NCI-H226 (cell line): Measurements from ENCODE around the gene C12orf57.

ENCODE experiments used
- DNase-seq: peaks from one replicate; pipeline ENCODE4 v3.0.0-alpha.2; 2015

The C12orf57 gene

GRCh38 chr12:6954316-6955107, 10.7 kb downstream of the C12orf57 start:
- DNase-seq, result no peak

GRCh38 chr12:6955108-6956020, 11.5 kb downstream of the C12orf57 start:
- DNase-seq, result no peak

GRCh38 chr12:6956021-6956727, 12.4 kb downstream of the C12orf57 start:
- DNase-seq, result no peak

- no peak for DNase-seq
Observed at GRCh38 chr12:6957151-6957701, 13.4 kb downstream of the C12orf57 start.

- DNase-seq, result no peak
Observed at GRCh38 chr12:6957741-6958608, 14.2 kb downstream of the C12orf57 start.

GRCh38 chr12:6958609-6959057, 14.8 kb downstream of the C12orf57 start:
- no peak for DNase-seq

- no peak for DNase-seq
Observed at GRCh38 chr12:6959058-6959804, 15.4 kb downstream of the C12orf57 start.

- no peak for DNase-seq
Observed at GRCh38 chr12:6959805-6960592, 16.2 kb downstream of the C12orf57 start.

GRCh38 chr12:6960593-6961277, 16.9 kb downstream of the C12orf57 start:
- no peak for DNase-seq

- DNase-seq, result peak; percentile 39
Observed at GRCh38 chr12:6961278-6961694, 17.5 kb downstream of the C12orf57 start.

GRCh38 chr12:6961695-6962284, 18.0 kb downstream of the C12orf57 start:
- DNase-seq, result peak; percentile 49

- no peak for DNase-seq
Observed at GRCh38 chr12:6962285-6963015, 18.6 kb downstream of the C12orf57 start.

GRCh38 chr12:6963016-6963731, 19.4 kb downstream of the C12orf57 start:
- no peak for DNase-seq

- no peak for DNase-seq
Observed at GRCh38 chr12:6963791-6964413, 20.1 kb downstream of the C12orf57 start.

- DNase-seq, result no peak
Observed at GRCh38 chr12:6964605-6965025, 20.8 kb downstream of the C12orf57 start.

- peak; percentile 73 for DNase-seq
Observed at GRCh38 chr12:6965026-6965661, 21.3 kb downstream of the C12orf57 start.

- DNase-seq, result no peak
Observed at GRCh38 chr12:6965714-6966113, 21.9 kb downstream of the C12orf57 start.
